ENCODE data around the gene LRIF1.

DNA sequence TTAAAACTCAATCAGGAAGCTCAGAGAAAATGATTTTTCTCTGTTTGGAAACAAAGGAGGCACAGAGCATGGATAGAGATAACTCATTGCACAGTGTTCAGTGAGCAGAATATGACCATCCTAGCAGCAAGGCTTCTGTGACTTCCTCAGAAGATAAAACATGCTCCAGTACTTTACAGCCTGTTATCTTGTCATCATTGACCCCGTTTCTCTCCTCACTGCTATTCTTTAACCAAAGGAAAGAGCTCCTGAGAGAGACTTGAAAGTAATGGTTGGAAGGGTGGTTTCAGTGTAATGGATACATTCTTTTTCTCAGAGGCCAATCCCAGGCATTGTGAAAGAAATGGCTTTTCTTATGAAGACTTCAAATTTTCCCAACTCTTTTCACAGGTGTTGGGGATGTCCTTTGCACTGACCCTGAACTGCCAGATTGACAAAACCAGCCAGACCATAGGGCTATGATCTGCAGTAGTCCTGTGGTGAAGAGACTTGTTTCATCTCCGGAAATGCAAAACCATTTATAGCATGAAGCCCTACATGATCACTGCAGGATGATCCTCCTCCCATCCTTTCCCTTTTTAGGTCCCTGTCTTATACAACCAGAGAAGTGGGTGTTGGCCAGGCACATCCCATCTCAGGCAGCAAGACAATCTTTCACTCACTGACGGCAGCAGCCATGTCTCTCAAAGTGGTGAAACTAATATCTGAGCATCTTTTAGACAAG, 64.8 kb downstream of the LRIF1 start:
- no peak for TF ChIP-seq POLR2A (IDR thresholded peaks at IDR 0.05)
- TF ChIP-seq, protein P1, sequence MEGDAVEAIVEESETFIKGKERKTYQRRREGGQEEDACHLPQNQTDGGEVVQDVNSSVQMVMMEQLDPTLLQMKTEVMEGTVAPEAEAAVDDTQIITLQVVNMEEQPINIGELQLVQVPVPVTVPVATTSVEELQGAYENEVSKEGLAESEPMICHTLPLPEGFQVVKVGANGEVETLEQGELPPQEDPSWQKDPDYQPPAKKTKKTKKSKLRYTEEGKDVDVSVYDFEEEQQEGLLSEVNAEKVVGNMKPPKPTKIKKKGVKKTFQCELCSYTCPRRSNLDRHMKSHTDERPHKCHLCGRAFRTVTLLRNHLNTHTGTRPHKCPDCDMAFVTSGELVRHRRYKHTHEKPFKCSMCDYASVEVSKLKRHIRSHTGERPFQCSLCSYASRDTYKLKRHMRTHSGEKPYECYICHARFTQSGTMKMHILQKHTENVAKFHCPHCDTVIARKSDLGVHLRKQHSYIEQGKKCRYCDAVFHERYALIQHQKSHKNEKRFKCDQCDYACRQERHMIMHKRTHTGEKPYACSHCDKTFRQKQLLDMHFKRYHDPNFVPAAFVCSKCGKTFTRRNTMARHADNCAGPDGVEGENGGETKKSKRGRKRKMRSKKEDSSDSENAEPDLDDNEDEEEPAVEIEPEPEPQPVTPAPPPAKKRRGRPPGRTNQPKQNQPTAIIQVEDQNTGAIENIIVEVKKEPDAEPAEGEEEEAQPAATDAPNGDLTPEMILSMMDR (IDR thresholded peaks at IDR 0.05): no peak
